H54 (cell line): ENCODE data around the gene TBRG1.

Source experiments
- DNase-seq: peaks from one replicate; pipeline ENCODE4 v3.0.0; 2011; ENCODE audit warnings: low spot score, mixed read lengths; ENCODE audit not compliant: insufficient read length
- FAIRE-seq: peaks from 3 replicates; lab custom pipeline; 2011; peaks lifted over from hg19 to GRCh38; lab: Jason Lieb, UNC
- POLR2A ChIP-seq: IDR thresholded peaks from 2 replicates; pipeline ENCODE4 v1.6.1; 2011; ENCODE audit warnings: low read depth, mild to moderate bottlenecking, low read length

The TBRG1 gene

DNA sequence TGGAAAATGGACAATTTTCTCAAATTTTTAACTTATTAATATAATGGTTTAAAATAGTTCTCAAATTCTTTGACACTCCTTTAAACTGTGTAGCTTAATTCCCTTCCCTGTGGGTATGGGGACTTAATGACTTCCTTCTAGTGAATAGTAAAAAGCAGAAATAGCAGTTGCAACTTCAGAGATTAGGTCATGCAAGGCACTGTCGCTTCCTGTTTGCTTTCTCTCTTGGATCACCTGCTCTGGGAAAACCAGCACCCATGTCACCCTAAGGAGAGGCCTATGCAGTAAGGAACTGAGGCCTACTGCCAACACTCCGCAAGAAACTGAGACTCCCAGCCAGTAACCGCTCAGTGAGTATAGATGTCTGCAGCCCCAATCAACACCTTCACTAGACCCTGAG, 16.9 kb upstream of the TBRG1 start:
- no peak for TF ChIP-seq POLR2A
- no peak for FAIRE-seq
- DNase-seq, result no peak

GRCh38 chr11:124608147-124608546, 14.5 kb upstream of the TBRG1 start:
- TF ChIP-seq POLR2A, result no peak
- FAIRE-seq (no peak), DNase-seq (no peak)

- no peak for TF ChIP-seq POLR2A
- DNase-seq, result no peak
- FAIRE-seq, result no peak
Observed at GRCh38 chr11:124610295-124610694, 12.4 kb upstream of the TBRG1 start.

GRCh38 chr11:124611064-124611463, 11.6 kb upstream of the TBRG1 start, which contains the start of gene PANX3:
TSS of gene PANX3 (plus strand) at chr11:124611428. CDS start at chr11:124611557, 129 bp downstream.
- no peak for TF ChIP-seq POLR2A
- DNase-seq (no peak), FAIRE-seq (no peak)

- DNase-seq, result no peak
- no peak for FAIRE-seq
- no peak for TF ChIP-seq POLR2A
Observed at GRCh38 chr11:124612045-124612444, 10.6 kb upstream of the TBRG1 start.

DNA sequence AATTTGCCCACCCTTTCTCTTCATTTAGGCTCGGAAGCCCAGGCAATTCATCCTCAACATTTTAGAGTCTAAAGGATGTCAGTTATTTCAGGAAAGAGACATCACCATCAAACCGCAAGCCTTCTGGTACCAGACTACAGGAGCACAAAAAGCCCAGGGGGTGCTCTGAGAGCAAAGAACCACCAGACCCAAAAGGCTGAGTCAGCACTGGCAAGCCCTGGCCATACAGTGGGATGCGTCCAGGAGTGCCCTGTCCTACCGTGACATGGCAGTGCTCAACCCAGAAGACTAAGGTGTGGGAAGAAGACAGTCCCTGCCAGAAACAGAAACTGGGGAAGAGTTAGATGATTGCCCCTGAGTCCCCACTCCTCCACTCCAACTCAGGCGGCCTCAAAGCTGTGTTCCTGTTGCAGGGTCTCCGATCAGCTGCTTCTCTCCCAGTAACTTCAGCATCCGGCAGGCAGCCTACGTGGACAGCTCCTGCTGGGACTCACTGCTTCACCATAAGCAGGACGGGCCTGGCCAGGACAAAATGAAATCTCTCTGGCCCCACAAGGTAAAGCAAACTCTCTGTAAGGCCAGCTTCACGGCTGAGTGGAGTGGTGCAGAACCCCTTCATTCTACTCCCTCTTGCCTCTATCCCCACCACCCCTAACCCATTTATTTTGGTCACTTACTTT, 10.0 kb upstream of the TBRG1 start:
- TF ChIP-seq POLR2A, result no peak
- FAIRE-seq (no peak), DNase-seq (no peak)

- DNase-seq (no peak), FAIRE-seq (no peak)
- TF ChIP-seq POLR2A, result no peak
Observed at GRCh38 chr11:124618863-124619262, 3.8 kb upstream of the TBRG1 start.

DNA sequence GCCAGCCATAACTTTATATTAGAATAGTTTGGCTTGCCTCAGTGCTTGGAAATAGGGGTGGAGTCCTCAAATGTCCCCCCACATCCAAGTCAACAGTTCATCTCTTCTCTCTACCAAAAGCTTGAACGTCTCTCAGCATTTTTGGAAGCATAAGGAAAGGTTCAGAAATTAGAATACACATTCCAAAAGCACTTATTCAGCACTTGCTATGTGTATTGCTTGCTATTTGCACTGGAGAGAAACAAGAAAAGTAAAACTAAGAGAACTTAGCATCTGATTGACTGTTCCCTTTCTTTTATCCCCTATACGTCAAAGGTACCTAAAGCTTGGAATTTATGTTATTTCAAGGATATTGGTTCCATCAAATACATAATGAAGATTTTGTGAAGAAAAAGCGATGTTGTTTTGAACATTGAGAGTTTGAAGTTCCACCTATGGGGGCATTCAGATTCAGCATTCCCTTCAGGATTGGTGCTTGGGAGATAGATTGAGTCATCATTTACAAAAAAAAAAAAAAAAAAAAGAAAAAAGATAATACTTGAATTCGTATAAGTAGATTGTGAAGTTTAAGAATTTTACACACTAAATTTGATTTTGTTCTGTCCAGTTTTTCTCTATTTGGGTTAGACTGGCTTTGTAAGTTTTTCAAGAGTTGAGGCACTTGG, 1.3 kb downstream of the TBRG1 start:
- no peak for DNase-seq
- FAIRE-seq, result no peak
- TF ChIP-seq POLR2A, result no peak

DNA sequence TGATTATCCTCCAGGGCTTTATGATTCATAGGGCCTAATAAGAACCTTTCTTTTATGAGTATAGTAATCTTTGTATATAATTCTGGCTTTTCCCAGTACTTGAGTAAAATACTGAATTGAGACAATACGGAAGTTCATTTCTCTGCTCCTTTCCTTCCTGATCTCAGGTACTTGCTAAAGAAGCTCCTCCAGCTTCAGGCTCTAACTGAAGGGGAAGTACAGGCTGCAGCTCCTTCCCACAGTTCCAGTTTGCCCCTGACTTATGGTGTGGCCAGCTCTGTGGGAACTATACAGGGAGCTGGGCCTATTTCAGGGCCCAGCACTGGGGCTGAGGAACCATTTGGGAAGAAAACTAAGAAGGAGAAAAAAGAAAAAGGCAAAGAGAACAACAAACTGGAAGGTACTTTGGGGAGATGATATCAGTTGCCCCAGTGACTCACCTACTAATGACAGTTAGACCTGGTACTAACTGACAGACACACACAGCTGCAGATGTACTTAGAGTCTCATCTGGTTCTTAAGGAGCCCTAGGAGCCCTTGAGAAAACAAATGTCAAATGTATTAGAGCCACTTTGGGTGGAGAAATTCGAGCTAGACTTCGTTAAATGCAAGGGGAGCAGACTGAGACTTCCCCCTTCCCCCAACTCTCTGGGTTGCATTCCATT, 3.0 kb downstream of the TBRG1 start:
- no peak for FAIRE-seq
- no peak for TF ChIP-seq POLR2A
- DNase-seq, result no peak

DNA sequence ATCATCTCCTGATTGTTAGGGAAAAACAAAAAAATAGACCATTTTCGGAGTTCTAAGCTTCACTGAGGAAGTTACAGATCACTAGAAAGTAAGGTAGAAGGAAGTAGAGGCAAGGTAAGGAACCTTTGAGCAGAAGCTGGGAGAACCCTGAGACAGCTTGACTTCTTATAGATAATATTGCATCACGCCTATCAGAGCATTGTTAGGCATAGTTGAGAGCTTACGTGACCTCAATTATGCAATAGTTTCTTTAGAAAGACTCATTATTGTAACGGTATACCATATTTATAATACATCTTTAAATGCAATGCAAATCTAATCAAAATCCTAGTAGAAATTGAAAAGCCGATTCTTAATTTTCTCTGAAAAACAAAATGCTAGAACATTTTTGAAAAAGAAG, 4.9 kb downstream of the TBRG1 start:
- TF ChIP-seq POLR2A, result no peak
- no peak for DNase-seq
- no peak for FAIRE-seq

DNA sequence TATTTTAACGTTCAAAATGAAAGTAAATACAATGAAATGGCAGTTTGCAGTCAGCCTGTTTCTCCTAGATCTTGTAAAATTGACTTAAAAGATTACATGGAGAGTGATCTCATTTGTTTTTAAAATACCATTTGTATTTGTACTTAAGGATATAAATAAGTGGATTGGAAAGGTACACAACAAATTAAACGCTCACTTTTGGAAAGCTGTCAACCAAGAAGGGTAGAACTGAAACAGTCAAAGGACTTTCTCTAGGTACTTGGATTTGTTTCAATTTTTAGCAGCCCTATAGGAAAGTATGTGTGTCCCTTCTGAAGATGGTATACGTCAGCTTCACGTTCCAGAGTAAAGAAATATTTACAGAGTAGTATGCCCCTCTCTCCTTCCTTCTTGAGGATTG, 7.3 kb downstream of the TBRG1 start:
- DNase-seq (no peak), FAIRE-seq (no peak)
- TF ChIP-seq POLR2A, result no peak

DNA sequence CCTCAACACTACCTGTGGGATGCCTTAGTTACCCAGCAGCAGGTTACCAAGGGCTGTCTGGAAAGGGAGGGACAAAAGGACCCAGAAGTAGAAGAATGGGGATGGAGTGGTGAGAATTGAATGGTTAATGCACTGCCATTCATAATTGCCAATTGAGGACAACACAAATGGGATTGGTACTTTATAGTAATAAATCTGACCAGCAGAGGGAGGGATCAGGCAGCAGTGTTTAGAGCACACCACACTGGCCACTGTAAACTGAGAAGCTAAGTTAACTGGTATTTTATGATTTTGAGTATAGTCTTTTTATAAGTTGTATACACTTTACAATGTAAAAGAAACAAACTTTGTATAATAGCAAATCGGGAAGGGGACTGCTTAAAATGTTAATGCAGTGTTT, 10.7 kb downstream of the TBRG1 start:
- FAIRE-seq (no peak), DNase-seq (no peak)
- no peak for TF ChIP-seq POLR2A

- no peak for DNase-seq
- no peak for FAIRE-seq
- no peak for TF ChIP-seq POLR2A
Observed at GRCh38 chr11:124635932-124636331, 13.3 kb downstream of the TBRG1 start.

GRCh38 chr11:124638500-124638899, 15.8 kb downstream of the TBRG1 start:
- no peak for TF ChIP-seq POLR2A
- no peak for DNase-seq
- FAIRE-seq, result no peak
